GM06990 (cell line): ENCODE data around the gene SCGB1D4.
A peak's percentile ranks its signal among the peaks of the same experiment; 100 is the strongest.

Experiments used
- DNase-seq: peaks from one replicate; pipeline ENCODE4 v3.0.0-alpha.2; 2011; ENCODE audit not compliant: insufficient read length; ENCODE audit errors: extremely low read depth
- H3K27me3 ChIP-seq: replicated peaks from 2 replicates; pipeline ENCODE4 v1.6.0; 2011; ENCODE audit warnings: low read length; ENCODE audit not compliant: control insufficient read depth, insufficient read depth
- H3K36me3 ChIP-seq: 2 replicates; pipeline ENCODE4 v1.5.1; 2011; ENCODE audit warnings: low read length; ENCODE audit not compliant: control insufficient read depth, insufficient read depth
- H3K4me3 ChIP-seq: replicated peaks from 2 replicates; pipeline ENCODE4 v1.5.1; 2011; ENCODE audit warnings: low read depth, mild to moderate bottlenecking, control low read depth, low read length
- TF ChIP-seq, protein P1 (sequence below): IDR thresholded peaks from 2 replicates; pipeline ENCODE4 v1.5.1; 2011; ENCODE audit warnings: low read length, control low read depth, mild to moderate bottlenecking, inconsistent platforms; ENCODE audit not compliant: insufficient read depth, poor library complexity, severe bottlenecking

SCGB1D4 gene

GRCh38 chr11:62306227-62306626, 7.4 kb upstream of the SCGB1D4 start:
- DNase-seq = no peak
- Histone ChIP-seq H3K27me3 (no peaks in the 10 kb centered on the region), H3K36me3 (no peaks in the 10 kb centered on the region), H3K4me3 (no peak overlapping the region)
- TF ChIP-seq, protein P1, sequence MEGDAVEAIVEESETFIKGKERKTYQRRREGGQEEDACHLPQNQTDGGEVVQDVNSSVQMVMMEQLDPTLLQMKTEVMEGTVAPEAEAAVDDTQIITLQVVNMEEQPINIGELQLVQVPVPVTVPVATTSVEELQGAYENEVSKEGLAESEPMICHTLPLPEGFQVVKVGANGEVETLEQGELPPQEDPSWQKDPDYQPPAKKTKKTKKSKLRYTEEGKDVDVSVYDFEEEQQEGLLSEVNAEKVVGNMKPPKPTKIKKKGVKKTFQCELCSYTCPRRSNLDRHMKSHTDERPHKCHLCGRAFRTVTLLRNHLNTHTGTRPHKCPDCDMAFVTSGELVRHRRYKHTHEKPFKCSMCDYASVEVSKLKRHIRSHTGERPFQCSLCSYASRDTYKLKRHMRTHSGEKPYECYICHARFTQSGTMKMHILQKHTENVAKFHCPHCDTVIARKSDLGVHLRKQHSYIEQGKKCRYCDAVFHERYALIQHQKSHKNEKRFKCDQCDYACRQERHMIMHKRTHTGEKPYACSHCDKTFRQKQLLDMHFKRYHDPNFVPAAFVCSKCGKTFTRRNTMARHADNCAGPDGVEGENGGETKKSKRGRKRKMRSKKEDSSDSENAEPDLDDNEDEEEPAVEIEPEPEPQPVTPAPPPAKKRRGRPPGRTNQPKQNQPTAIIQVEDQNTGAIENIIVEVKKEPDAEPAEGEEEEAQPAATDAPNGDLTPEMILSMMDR = no peak

- TF ChIP-seq, protein P1 = no peak
- DNase-seq = no peak
These were observed 3.4 kb downstream of the SCGB1D4 start for GRCh38 chr11:62295504-62295903.

GRCh38 chr11:62280452-62280851, 18.4 kb downstream of the SCGB1D4 start:
- Histone ChIP-seq H3K4me3 (no peak overlapping the region), H3K36me3 (no peaks in the 10 kb centered on the region), H3K27me3 (no peaks in the 10 kb centered on the region)
- TF ChIP-seq, protein P1 = no peak
- DNase-seq = no peak

More at GRCh38 chr11:62295504-62295903, 3.4 kb downstream of the SCGB1D4 start:
- no peaks in the 10 kb centered on the region; the same call in none of the 2 replicates for H3K27me3 ChIP-seq
- no peaks in the 10 kb centered on the region for H3K36me3 ChIP-seq
- no peak overlapping the region for H3K4me3 ChIP-seq

GRCh38 chr11:62273789-62274275, 25.0 kb downstream of the SCGB1D4 start:
- Histone ChIP-seq H3K4me3 (no peak overlapping the region), H3K36me3 (no peaks in the 10 kb centered on the region)
- TF ChIP-seq, protein P1 = no peak

GRCh38 chr11:62273284-62273683, 25.6 kb downstream of the SCGB1D4 start:
- Histone ChIP-seq H3K36me3 (no peaks in the 10 kb centered on the region), H3K4me3 (no peak overlapping the region), H3K27me3 (no peaks in the 10 kb centered on the region; the same call in 1 of the 2 replicates)
- TF ChIP-seq, protein P1 = no peak
- DNase-seq = no peak

More at GRCh38 chr11:62273789-62274275, 25.0 kb downstream of the SCGB1D4 start:
- no peaks in the 10 kb centered on the region; the same call in 1 of the 2 replicates for H3K27me3 ChIP-seq
- DNase-seq = no peak

DNA sequence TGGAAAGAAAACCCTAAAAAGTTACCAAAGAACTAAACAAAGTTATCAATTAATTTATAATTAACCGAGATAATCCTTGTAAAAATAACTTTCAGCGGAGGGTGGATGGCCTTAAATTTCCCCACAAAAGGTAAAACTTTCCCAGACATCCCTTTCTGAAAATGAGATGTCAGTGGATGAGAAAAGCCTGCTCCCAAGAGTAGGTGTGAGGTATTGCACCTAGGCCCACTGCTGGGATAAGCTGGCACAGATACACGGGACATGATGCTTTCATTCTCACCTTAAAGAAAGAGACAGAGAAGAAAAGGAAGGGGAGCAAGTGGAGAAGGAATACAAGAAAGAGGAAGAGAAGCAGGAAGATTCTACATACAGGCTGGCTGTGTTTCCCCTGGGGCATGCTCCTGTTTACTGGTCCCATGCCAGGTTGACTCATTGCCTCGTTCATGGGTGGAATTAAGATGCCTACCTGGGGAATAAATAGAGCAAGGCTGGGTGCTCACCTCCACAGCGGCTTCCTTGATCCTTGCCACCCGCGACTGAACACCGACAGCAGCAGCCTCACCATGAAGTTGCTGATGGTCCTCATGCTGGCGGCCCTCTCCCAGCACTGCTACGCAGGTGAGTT, 29.1 kb downstream of the SCGB1D4 start, which contains the start of gene SCGB2A2:
Gene SCGB2A2 (plus strand): TSS at position 505 of the 625 bp plus-strand sequence. CDS start 59 bp downstream, at position 564.
- DNase-seq = no peak

More for the DNA sequence above, 29.1 kb downstream of the SCGB1D4 start, which contains the start of gene SCGB2A2:
- no peaks in the 10 kb centered on the region; the same call in 1 of the 2 replicates for H3K27me3 ChIP-seq
- TF ChIP-seq, protein P1 = peak; percentile 26
- no peak within 1 kb of the TSS for H3K4me3 ChIP-seq
- H3K36me3 ChIP-seq = no peaks in the 10 kb centered on the region
